Prostate gland (tissue), 2 donors: ENCODE data around the gene SH3BP4.

ENCODE experiments used
- POLR2A ChIP-seq: fragments of 450-650 bp; IDR thresholded peaks from one replicate; pipeline ENCODE4 v1.6.1; 2016; ENCODE audit warnings: antibody characterized with exemption, mild to moderate bottlenecking
- POLR2AphosphoS5 ChIP-seq: sonication (generic); formaldehyde crosslinking; IDR thresholded peaks from one replicate; pipeline ENCODE4 v1.6.1; 2017; ENCODE audit warnings: antibody characterized with exemption
- TF ChIP-seq, protein P1 (sequence below), 4 experiments: fragments of 200-600 bp in 2 of 4; fragments of 450-650 bp in 2 of 4; sonication (generic) in 2 of 4; IDR thresholded peaks; 1 replicate in 3 of 4; 2 replicates in 1 of 4; pipeline ENCODE4 v1.5.1; 2016 to 2019; ENCODE audit warnings: antibody characterized with exemption in 4 of 4, mild to moderate bottlenecking in 2 of 4, moderate library complexity in 2 of 4

DNA sequence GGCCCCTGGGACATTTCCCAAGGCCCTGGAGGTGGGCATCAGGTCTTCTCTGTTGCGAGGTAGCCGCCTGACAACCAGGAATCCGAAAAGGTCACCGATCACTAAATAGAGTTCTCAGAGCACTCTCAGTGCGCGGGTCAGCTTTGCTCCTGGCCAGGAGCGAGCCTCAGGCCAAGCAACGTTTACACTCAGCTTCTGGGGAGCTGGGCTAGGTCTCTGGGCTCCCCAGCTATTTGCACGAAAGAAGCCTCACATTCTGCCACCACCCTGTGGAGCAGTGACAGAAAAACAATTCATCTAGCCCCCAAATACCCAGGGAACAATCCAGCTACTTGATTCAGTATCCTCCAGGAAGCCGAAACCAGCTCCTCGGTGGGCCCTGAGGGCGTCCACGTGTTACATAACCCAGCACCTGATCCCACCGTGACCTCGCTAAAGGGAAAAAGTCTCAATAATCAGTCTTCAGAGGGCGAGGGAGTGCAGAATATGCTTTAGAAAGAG is 3.3 kb downstream of the SH3BP4 start:
- TF ChIP-seq, protein P1, sequence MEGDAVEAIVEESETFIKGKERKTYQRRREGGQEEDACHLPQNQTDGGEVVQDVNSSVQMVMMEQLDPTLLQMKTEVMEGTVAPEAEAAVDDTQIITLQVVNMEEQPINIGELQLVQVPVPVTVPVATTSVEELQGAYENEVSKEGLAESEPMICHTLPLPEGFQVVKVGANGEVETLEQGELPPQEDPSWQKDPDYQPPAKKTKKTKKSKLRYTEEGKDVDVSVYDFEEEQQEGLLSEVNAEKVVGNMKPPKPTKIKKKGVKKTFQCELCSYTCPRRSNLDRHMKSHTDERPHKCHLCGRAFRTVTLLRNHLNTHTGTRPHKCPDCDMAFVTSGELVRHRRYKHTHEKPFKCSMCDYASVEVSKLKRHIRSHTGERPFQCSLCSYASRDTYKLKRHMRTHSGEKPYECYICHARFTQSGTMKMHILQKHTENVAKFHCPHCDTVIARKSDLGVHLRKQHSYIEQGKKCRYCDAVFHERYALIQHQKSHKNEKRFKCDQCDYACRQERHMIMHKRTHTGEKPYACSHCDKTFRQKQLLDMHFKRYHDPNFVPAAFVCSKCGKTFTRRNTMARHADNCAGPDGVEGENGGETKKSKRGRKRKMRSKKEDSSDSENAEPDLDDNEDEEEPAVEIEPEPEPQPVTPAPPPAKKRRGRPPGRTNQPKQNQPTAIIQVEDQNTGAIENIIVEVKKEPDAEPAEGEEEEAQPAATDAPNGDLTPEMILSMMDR (IDR thresholded peaks at IDR 0.05): no peak
- TF ChIP-seq POLR2A (no peak), POLR2AphosphoS5 (no peak)
